Endothelial cell of umbilical vein (primary cell): ENCODE data around the gene POU3F3.

Experiments used
- CTCF ChIP-seq, 2 donors: IDR thresholded peaks; 1 replicate in 1 of 2; 2 replicates in 1 of 2; pipeline ENCODE4 v1.5.1; 2011; ENCODE audit warnings: low read length in 2 of 2, mild to moderate bottlenecking in 2 of 2, moderate library complexity in 2 of 2, control low read depth in 1 of 2, inconsistent platforms in 1 of 2, low read depth in 1 of 2; ENCODE audit not compliant: insufficient read depth in 1 of 2; ENCODE audit errors: extremely low read depth in 1 of 2
- POLR2AphosphoS5 ChIP-seq: IDR thresholded peaks from 2 replicates; pipeline ENCODE4 v1.6.1; 2012; ENCODE audit warnings: low read depth, mild to moderate bottlenecking, control low read depth, low read length, moderate library complexity; ENCODE audit not compliant: insufficient read depth

- TF ChIP-seq CTCF (IDR thresholded peaks at IDR 0.05; ENCODE audit: extremely low read depth in 1 of 2, insufficient read depth in 1 of 2, low read depth in 1 of 2, low read length in 2 of 2) (no peak), POLR2AphosphoS5 (no peak)
These were observed 11.2 kb downstream of the POU3F3 start for GRCh38 chr2:104865096-104865470.
